ENCODE measurements around the gene CTSW. TPM values are rescaled to one million over a fixed set of nuclear protein-coding genes. Genes with fewer than 3 reads are reported as not detected.

The CTSW gene
- total RNA-seq, 1 experiment from 2014 or later, result not detected

GRCh38 chr11:65864706-65865471 is 14.7 kb upstream of the CTSW start:
- Mint-ChIP-seq H3K36me3 (ENCODE audit: insufficient read depth, unreplicated experiment) (peaks cover 38% of the 10 kb centered on the region), H3K4me1 (ENCODE audit: insufficient read depth, unreplicated experiment) (peaks cover 17% of the 10 kb centered on the region), H3K27me3 (ENCODE audit: insufficient read depth, unreplicated experiment) (no peaks in the 10 kb centered on the region), H3K4me3 (ENCODE audit: unreplicated experiment) (no peak overlapping the region), H3K27ac (ENCODE audit: low read depth, unreplicated experiment) (no peak overlapping the region), H3K9me3 (ENCODE audit: unreplicated experiment) (no peaks in the 10 kb centered on the region)
- no peak for TF ChIP-seq CTCF (IDR thresholded peaks at IDR 0.05; ENCODE audit: unreplicated experiment)
- intact Hi-C loops (cut with micrococcal nuclease), result no loop called here
- ChIA-PET POLR2A (no interaction called here), CTCF (interaction anchor here (1.0 kb wide), 1 partner anchor 36 kb away, joined by 4 read pairs; the partner anchor contains the start of gene FOSL1)
- no TSS peak for BruUV-seq (replicated peaks)
- no peak for DNase-seq (ENCODE audit: unreplicated experiment)

GRCh38 chr11:65865550-65866172 is 14.0 kb upstream of the CTSW start:
- CTCF ChIA-PET, result no interaction called here
- H3K4me3 Mint-ChIP-seq (ENCODE audit: unreplicated experiment), result no peak overlapping the region
- POLR2A ChIA-PET, result no interaction called here
- DNase-seq (ENCODE audit: unreplicated experiment), result no peak
- peaks cover 13% of the 10 kb centered on the region for H3K4me1 Mint-ChIP-seq (ENCODE audit: insufficient read depth, unreplicated experiment)
- no peak for TF ChIP-seq CTCF (IDR thresholded peaks at IDR 0.05; ENCODE audit: unreplicated experiment)
- BruUV-seq (replicated peaks), result no TSS peak
- no peak overlapping the region for H3K27ac Mint-ChIP-seq (ENCODE audit: low read depth, unreplicated experiment)
- H3K36me3 Mint-ChIP-seq (ENCODE audit: insufficient read depth, unreplicated experiment), result peaks cover 38% of the 10 kb centered on the region
- no peaks in the 10 kb centered on the region for H3K27me3 Mint-ChIP-seq (ENCODE audit: insufficient read depth, unreplicated experiment)
- no peaks in the 10 kb centered on the region for H3K9me3 Mint-ChIP-seq (ENCODE audit: unreplicated experiment)
- intact Hi-C loops (cut with micrococcal nuclease), result no loop called here

GRCh38 chr11:65866509-65867283 is 12.9 kb upstream of the CTSW start:
- H3K4me1 Mint-ChIP-seq (ENCODE audit: insufficient read depth, unreplicated experiment), result peaks cover 7% of the 10 kb centered on the region
- H3K36me3 Mint-ChIP-seq (ENCODE audit: insufficient read depth, unreplicated experiment), result peaks cover 36% of the 10 kb centered on the region
- H3K9me3 Mint-ChIP-seq (ENCODE audit: unreplicated experiment), result no peaks in the 10 kb centered on the region
- intact Hi-C loops (cut with micrococcal nuclease), result no loop called here
- H3K27ac Mint-ChIP-seq (ENCODE audit: low read depth, unreplicated experiment), result no peak overlapping the region
- no peak for TF ChIP-seq CTCF (IDR thresholded peaks at IDR 0.05; ENCODE audit: unreplicated experiment)
- no peaks in the 10 kb centered on the region for H3K27me3 Mint-ChIP-seq (ENCODE audit: insufficient read depth, unreplicated experiment)
- H3K4me3 Mint-ChIP-seq (ENCODE audit: unreplicated experiment), result no peak overlapping the region
- ChIA-PET POLR2A (interaction anchor here (0.6 to 0.8 kb wide), 2 partner anchors 9 to 205 kb away, joined by 3 to 4 read pairs; partner anchors contain the start of gene CFL1), CTCF (interaction anchor here (0.8 to 1.3 kb wide), 2 partner anchors 18 to 21 kb away, joined by 3 to 4 read pairs; partner anchors contain the start of gene FIBP)
- BruUV-seq (replicated peaks), result no TSS peak
- DNase-seq (ENCODE audit: unreplicated experiment), result no peak

Data from MCF 10A (cell line).